NCI-H146 (cell line): ENCODE measurements around the gene NAA50.
A peak's percentile ranks its signal among the peaks of the same experiment; 100 is the strongest.

Source experiments
- DNase-seq: peaks from one replicate; lab custom pipeline; 2025; lab: John Stamatoyannopoulos, UW

Gene NAA50

GRCh38 chr3:113685956-113686721, 59.9 kb downstream of the NAA50 start:
- no peak for DNase-seq

GRCh38 chr3:113685124-113685523, 60.9 kb downstream of the NAA50 start:
- peak; percentile 76 for DNase-seq

GRCh38 chr3:113684271-113684819, 61.7 kb downstream of the NAA50 start:
- DNase-seq: no peak

GRCh38 chr3:113678773-113679172, 67.3 kb downstream of the NAA50 start:
- DNase-seq: no peak

GRCh38 chr3:113677737-113678136, 68.3 kb downstream of the NAA50 start:
- DNase-seq: no peak

GRCh38 chr3:113676261-113676660, 69.8 kb downstream of the NAA50 start:
- DNase-seq: no peak

GRCh38 chr3:113673593-113673992, 72.5 kb downstream of the NAA50 start:
- DNase-seq: no peak

GRCh38 chr3:113668015-113668414, 78.0 kb downstream of the NAA50 start:
- DNase-seq: no peak
